Adipose tissue (tissue), 3 donors: ENCODE results near the gene GPRIN2. TPM values are rescaled to one million over a fixed set of nuclear protein-coding genes. Genes with fewer than 3 reads are reported as not detected.
"Not testable (repeated sequence)": the region's sequence is repeated elsewhere in the genome, so short reads cannot be mapped to it uniquely, and the experiment has no call there.

ENCODE experiments used
- H3K27ac ChIP-seq: one replicate; pipeline ENCODE4 v1.5.1; 2013; ENCODE audit warnings: low read depth, low read length
- WGBS, 3 donors: extraction: QIAGEN DNeasy Blood & Tissue Kit; methylation state at CpG; one replicate each; pipeline ENCODE4 v1.1.7; 2013; 5-methylcytosine and 5-hydroxymethylcytosine counted together
- polyA plus RNA-seq, 3 donors: library from polyadenylated mRNA; stranded (reverse); fragments of 200-250 nt; gene quantifications; one replicate each; pipeline ENCODE4 v1.2.3, GENCODE V29; 2013
- donor health status: healthy with polysubstance abuse.
- donor health status: Bipolar disorder and iron deficiency.
- donor health status: healthy.

Gene GPRIN2
- polyA plus RNA-seq, 3 donors, result 0.11 to 2.3 (median 0.46) TPM

DNA sequence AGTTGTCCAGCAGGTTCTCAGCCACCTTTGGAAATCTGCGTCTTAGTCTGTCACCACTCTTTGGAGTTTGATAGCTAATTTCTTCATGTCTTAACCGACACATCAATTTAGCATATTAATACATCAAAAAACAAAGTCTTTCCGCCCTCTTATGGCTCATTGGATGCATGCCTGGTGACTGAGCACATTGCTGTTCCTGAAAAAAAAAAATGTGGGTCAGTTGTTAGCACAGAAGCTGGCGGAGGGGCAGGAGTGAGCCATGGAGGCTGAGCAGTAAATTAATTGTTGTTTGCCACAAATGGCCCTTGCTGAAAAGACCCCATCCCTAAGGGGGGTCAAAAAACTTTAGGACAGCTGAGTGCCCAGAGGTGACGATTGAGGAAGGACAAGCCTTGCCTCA lies 16.9 kb upstream of the GPRIN2 start:
- H3K27ac ChIP-seq, result not testable (repeated sequence)
- 56 to 68% (median 57%) methylated on average over 3 to 4 of the region's 5 CpGs for WGBS, 3 donors

DNA sequence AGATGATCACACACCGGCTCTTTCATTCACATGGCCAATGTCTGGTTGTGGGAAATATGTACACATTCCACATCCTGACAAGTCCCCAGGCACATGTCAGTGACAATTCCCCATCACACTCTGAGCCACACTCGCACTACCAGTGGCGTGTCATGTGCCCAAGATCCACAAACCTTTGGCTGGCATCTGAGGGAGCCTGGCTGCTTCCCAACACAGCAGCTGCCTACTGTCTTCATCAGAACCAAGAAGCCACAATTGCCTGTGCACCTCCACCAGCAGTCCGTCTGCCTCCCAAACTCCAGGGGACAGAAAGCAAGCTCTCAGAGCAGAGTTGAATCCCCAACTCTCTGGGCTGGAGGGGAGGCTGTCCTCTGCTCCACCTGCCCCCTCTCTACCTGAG lies 16.3 kb upstream of the GPRIN2 start:
- 20 to 53% (median 28%) methylated on average over 2 to 3 of the region's 4 CpGs for WGBS, 3 donors
- H3K27ac ChIP-seq, result not testable (repeated sequence)

DNA sequence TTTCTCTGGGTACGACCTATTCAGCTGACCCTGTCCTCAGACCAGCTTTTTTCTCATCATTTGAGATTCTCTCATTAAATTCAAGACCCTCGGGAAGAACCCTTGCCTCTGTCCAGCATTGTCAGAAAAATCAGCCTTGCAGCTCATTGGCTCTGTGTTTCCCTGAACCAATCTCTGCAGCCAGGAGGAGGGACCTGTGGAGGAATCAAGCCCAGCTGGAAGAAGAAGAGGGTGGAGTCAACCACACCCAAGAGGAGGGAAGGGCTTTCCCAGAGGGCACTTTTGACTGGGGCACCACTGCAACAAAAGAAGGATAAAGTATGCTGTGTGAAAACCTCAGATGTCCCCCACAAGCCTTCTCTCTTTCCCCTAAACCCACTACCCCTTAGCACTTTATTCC lies 14.2 kb upstream of the GPRIN2 start:
- no CpG with 5 or more reads among the region's 2 CpGs for WGBS, 3 donors
- H3K27ac ChIP-seq, result not testable (repeated sequence)

DNA sequence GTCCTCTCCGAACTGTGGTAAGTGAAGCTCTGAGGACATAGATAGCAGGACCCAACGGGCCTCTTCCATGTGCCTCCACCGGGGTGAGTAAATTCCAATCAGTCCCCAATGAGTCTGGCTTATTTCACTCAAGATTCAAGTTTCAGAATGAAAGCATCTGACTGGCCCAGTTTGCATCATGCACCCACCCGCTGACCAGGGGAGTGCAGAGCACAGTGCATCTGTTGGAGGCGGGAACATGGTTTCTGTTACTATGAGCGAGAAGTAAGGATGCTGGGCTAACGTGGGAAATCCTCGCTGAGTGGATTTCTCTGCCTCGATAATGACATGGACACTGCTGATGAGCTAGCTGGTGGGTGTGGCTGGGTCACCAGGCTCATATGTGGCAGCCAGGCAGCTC lies 10.7 kb upstream of the GPRIN2 start:
- 87 to 99% (median 97%) methylated on average over 3 of the region's 9 CpGs for WGBS, 3 donors
- H3K27ac ChIP-seq, result not testable (repeated sequence)

DNA sequence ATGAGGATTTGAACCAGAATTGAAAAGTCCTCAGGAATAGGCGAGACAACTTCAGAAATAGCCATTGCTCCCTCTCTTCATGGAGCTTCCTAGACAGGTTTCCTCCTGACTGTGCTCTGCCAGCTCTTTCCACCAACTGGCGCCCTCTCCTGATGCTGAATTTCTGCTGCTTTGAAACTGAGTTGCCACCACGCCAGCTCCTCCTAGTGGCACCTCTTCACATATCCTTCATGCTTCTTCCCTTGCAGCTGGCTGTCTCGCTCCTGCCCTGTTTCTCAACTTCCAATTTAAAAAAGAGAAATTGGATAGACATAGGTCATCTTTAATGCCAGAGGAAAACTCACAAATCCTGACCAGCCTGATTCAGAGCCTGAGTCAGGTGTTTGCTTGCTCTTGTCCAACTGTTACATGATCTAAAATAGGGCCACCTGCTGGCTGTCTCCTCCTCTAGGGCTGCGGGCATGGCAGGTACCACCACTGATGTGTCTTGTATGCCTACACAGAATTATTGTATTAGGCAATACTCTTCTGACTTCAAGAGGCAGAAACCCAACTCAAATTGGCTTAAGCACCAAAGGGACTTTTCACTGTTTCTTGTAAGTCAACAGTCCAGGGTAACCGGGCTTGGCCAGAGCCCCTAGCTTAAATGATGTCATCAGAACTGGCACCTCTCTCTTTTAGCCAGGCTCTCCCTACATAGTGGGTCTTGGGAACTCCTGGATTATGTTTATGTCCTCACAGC lies 9.3 kb upstream of the GPRIN2 start:
- 5 to 9% (median 7%) methylated on average over 4 of the region's 6 CpGs for WGBS, 3 donors
- H3K27ac ChIP-seq, result not testable (repeated sequence)

DNA sequence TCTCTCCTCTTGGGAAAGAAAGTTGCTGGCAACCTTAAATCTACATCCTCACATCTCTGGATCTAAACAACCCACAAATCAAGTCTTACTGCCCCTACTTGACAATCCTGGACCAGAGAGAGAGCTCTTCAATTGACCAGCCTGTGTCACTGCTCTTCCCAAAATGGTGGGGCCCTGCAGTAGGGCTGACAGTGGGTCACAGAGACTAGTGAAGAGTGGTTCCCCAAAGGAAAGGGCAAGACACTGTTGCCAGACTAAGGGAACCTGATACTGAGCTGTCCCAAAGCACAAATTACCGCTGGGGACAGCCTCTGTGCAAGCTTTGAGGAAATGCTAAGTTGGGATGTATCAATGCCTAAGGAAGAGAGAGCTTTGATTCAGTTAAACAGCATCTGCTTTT lies 4.5 kb upstream of the GPRIN2 start:
- WGBS, 3 donors, result 60 to 75% (median 69%) methylated on average over 1 of the region's 1 CpG
- H3K27ac ChIP-seq, result no peak overlapping the region

DNA sequence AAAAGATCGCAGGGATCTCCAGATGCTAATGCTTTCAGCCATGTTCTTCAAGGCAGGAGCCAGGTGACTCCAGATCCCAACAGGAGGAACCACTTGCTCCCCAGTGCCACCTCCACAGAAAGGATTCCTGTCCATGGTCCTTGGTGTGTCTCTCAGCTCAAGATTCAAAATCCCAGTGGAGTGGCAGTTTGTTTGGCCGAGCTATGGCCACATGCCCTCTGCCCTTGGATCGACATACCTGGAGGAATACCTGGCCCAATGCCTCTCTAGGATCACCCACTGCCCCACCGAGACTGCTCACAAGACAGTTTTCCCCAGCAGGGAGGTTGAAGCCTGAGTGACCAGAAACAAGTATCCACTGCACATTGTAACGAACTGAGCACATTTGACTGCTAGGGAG lies 3.9 kb upstream of the GPRIN2 start:
- H3K27ac ChIP-seq, result no peak overlapping the region
- WGBS, 3 donors, result 79 to 81% (median 80%) methylated on average over 5 of the region's 5 CpGs

DNA sequence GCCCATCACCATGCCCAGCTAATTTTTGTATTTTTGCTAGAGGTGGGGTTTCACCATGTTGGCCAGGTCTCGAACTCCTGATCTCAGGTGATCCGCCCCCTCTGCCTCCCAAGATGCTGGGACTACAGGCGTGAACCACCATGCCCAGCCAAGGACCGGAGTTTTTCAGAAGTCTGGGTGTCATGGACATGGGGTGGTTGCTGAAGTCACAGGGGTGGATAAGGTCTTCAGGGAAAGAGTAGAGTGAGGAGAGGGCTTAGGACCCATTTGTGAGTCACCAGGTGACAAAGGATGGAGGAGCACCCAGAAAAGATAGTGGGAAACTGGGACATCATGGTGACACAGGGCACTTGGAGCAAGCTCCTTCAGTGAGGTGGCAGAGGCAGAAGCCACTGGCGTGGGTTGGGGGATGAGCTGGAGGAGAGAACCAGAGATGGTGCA lies 2.8 kb upstream of the GPRIN2 start:
- WGBS, 3 donors, result 88 to 95% (median 94%) methylated on average over 5 of the region's 5 CpGs
- H3K27ac ChIP-seq, result no peak overlapping the region

DNA sequence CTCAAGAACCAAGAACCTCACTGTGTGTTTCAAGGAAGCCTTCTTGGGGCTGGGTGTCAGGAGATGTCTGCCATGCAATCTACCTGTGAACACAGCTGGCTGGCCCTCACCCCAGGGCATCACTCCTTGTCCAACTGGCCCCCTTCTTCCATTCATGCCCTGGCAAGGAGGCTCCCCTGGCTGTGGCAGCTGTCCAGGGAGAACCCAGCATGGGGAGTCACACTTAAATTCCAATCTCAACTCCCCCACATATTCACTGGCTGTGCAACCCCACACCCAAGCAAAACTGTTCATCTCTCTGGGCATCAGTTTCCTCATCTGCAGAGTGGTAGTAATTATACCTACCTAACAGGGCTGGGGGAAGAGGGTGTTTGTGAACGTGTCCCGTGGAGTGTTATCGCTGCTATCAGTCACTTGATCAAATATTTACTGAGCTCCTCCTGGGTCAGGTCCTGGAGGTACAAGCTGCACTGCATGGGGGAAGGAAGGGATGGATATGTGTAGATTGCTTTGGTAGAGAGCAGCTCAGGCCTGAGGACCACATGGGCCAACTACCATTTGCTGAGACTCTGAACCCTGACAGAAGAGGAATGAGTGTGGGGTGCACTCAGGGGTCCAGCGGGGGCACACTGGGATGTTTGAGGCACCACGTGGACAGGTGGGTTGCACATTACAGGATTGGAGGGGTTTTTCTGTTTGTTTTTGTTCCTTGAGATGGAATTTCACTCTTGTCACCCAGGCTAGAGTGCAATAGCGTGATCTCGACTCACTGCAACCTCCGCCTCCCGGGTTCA lies 2.1 kb upstream of the GPRIN2 start:
- H3K27ac ChIP-seq, result no peak overlapping the region
- WGBS, 3 donors, result 66 to 85% (median 83%) methylated on average over 9 of the region's 9 CpGs

DNA sequence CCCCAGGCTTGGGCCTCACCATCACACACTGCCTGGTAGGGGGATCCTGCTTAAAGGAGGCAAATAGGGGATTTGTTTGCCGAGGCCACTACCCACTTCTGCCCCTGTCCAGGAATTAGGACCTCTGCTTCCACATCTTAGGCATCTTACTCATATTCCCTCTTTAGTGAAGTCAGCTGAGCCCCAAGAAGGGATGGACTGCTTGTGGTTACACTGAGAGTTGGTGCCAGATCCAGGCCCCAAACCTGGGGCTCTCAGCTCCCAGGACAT lies 1.6 kb upstream of the GPRIN2 start:
- WGBS, 3 donors, result 39 to 51% (median 47%) methylated on average over 1 of the region's 1 CpG
- no peak overlapping the region for H3K27ac ChIP-seq

DNA sequence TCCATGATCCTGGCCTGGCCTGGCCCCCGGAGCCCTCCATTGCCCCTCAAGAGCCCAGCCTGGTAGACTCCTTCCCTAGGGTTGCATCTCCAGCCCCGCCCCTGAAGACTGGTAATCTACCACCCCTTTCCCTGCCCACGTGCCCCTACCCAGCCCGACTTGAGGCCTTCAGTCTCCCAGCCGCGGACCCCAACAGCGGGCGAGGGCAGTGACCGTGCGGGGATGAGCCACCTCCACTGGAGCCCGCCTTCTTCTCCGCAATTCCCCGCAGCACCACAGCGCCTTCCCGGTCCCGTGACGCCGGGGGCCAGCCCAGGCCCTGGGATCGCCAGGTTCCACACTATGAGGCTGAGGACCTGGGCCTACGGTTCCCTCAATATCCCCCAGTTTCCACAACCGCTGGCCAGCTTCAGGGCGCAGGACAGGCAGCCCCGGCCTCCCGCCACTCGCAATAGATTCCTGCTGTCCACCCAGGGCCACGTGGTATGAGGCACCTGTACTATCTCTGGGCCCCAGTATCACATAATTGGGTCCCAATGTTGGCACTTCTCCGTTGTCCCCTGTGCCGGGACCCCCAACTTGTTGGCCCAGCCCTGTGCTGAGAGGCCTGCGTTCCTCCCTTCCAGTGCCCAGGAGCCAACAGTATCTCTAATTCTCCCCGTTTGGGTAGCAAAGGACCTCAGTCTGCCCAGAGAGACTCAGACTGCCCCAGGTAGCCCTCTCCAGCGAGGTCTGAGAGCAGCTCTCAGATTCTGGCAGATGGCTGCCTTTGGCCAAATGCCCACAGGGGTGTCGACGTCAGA lies 1.1 kb upstream of the GPRIN2 start:
- no peak overlapping the region for H3K27ac ChIP-seq
- WGBS, 3 donors, result 87 to 89% (median 89%) methylated on average over 33 of the region's 33 CpGs

DNA sequence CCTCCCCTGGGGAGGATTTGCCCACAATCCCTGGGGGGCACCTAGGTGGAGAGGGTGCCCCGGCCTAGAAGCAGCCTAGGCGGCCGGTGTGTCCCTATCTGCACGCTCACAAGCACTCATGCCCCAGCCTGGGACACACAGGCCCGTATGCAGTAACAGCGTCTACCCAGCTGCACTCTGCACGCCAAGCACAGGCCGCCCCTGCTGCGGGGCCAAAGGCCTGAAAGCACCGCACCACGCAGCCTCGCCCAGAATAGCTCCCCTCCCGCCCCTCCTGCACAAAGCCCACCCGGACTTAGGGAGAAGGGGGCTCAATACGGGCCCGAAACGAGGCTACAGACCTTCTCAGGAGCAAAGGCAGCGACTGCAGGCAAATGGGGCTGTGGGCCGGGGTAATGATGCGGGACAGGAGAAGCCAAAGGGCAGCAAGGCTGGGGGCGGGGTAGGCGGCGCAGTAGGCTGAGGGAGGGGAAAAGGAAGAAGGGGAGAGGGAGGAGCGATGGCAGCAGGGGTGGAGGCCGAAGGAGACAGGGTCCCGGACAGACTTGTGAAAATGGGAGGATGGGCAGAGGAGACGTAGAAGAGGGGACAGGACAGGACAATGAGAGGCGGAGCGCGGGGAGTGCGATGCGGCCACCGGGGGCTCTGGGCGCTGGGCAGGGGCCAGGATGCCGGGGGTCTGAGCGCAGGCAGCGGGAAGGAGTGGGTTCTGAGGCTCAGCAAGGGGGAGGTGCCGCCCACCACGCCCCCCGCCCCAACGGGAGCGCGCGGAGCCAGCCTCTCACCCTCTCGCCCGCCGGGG lies 544 bp downstream of the GPRIN2 start:
- 24 to 28% (median 25%) methylated on average over 47 of the region's 47 CpGs for WGBS, 3 donors
- no peak overlapping the region for H3K27ac ChIP-seq

DNA sequence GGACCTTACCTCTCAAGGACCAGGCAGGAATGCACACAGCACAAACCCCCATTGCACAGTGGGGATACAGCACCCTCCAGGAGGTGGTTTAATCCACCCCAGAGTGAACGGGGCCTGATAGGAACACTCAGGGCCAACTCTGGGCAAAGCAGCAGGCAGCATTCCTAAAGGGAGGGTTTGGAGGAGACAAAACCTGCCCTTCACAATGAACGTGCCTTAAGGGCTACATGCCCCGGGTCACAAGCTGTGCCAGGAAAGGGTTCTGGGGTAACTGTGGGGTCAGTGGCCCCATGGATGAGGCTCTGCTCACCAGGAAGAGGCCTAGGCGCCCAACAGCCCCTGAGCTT lies 1.1 kb downstream of the GPRIN2 start:
- WGBS, 3 donors, result 60 to 82% (median 77%) methylated on average over 4 of the region's 4 CpGs
- no peak overlapping the region for H3K27ac ChIP-seq

DNA sequence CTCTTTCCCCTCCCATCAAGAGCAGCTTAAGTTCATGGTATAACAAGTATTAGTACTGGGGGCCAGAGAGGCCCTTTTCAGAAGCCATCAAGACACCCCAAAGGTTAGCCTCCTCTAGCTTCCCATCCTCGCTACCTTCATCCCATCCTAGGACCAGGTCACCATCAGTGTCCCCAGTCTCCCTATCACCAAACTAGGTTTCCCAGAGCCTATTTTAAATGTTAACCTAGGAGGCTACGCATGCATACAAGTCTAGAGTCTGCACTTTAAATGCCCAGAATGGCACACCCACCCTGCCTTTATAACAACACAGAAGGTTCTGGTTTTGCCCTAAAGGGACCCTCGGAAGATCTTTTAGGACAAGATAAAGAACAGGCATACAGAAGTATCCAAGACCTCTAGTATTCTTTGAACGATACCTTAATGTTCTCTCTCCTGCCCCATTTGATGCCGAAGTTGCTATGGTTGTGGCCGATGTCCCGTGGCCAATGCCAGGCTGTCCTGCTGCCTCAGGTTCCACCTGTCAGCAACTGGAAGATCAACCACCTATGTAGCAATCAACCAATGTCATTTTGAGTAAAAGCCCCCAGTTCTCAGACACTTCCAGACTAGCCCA lies 2.2 kb downstream of the GPRIN2 start:
- H3K27ac ChIP-seq, result no peak overlapping the region
- 89 to 94% (median 89%) methylated on average over 7 of the region's 7 CpGs for WGBS, 3 donors

DNA sequence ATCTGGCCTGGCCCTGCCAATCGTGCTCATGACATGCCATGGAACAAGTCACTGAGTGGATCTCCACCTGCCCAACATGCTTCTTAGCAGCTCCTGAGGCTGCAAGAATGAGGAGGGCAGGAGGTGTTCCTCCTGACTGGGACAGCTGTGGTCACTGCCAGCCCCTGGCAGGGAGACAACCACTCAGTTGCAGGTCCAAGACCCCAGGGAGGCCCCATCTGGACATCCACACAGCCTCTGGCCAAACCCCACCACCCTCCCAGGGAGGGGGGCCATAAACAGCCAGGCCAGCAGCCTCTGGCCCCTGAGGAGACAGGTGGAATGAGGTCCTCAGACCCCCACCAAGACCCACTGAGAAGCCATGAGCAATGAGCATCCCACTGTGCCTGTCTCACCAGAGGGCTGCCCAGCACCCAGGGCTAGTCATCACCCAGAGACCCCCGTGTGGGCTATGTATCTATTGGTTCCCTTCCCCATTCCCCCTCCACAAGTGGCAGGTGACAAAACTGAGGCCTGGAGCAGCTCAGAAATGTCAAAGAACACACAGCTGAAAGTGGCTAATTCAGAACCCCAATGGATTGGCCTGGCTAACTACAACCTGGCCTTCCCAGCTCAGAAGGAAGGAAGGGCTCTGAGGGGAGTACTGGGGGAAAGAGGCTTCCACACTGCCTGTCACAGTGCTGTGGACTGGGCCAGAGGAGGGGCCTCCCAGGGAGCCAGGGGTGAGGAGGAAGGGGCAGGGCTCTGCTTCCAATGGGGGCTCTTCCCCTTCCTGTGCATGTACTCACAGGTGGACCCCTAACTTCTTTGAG lies 3.0 kb downstream of the GPRIN2 start:
- 71 to 81% (median 79%) methylated on average over 2 of the region's 2 CpGs for WGBS, 3 donors
- no peak overlapping the region for H3K27ac ChIP-seq

DNA sequence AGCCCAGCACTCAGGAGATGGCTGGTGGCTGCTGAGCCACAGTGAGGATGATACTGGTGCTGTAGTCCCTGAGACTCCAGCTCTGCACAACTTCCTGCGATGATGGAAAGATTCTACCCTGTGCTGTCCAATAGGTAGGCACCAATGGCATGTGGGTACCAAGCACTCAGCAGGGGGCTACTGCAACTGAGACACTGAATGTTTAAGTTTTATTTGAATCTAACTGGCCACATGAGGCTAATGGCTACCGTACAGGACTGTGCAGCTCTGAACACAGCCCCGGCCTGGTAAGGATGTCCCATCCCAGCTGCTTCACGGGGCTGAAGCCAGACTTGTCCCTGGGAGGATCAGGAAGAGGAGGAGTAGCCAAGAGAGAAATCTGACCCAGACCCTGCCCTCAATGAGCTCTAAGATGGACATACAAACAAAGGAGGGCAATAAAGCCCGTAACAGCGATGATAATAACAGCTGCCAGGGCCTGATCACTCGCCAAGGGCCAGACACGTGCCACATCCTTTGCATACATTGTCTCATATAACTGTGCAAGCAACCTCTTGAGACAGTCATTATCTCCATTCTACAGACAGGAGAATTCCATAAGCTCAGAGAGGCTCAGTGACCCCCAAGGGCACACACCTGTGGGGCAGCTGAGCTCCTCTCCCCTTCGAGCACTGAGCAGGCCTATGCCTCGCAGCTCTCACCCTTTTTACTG lies 3.8 kb downstream of the GPRIN2 start:
- WGBS, 3 donors, result 81 to 95% (median 87%) methylated on average over 10 of the region's 10 CpGs
- no peak overlapping the region for H3K27ac ChIP-seq
